Cortex of kidney (tissue), 1 donor: Measurements from ENCODE around the gene ASIC4.

ENCODE experiments used
- DNase-seq: peaks from one replicate; lab custom pipeline; 2025; lab: John Stamatoyannopoulos, UW

The ASIC4 gene

DNA sequence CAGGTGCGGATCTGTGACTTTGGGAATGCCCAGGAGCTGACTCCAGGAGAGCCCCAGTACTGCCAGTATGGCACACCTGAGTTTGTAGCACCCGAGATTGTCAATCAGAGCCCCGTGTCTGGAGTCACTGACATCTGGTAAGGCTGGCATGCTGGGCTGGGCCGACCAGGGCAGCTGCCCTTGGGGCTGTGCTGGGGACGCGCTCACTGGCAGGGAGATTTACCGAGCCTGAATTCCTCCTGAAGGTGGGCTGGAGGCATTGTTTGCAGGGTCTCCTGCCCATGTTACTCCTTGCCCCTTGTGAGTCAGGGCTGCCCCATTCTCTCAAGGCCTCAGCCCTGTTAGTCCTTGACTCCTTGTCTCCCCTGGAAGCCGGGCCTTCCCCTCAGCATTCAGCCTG, 34.3 kb upstream of the ASIC4 start:
- DNase-seq: no peak

DNA sequence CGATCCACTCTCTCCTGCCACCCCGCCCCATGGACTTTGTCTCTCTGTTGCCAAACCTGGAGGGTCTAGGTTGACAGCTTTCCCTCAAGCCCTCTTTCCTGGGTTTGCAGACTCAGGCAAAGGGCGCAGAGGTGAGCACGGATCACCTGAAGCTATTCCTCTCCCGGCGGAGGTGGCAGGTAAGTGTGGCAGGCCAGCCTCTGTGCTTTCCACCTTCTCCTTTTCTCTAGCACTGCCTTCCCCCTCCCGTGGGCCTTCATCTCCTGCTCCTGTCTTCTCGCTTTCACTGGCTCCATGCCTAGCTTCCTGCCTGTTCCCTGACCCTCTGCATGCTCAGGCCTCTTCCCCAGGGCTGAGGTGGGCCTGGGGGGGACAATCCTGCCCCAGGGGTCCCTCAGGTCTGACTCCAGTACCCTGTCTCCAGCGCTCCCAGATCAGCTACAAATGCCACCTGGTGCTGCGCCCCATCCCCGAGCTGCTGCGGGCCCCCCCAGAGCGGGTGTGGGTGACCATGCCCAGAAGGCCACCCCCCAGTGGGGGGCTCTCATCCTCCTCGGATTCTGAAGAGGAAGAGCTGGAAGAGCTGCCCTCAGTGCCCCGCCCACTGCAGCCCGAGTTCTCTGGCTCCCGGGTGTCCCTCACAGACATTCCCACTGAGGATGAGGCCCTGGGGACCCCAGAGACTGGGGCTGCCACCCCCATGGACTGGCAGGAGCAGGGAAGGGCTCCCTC, 31.4 kb upstream of the ASIC4 start:
- DNase-seq: no peak

DNA sequence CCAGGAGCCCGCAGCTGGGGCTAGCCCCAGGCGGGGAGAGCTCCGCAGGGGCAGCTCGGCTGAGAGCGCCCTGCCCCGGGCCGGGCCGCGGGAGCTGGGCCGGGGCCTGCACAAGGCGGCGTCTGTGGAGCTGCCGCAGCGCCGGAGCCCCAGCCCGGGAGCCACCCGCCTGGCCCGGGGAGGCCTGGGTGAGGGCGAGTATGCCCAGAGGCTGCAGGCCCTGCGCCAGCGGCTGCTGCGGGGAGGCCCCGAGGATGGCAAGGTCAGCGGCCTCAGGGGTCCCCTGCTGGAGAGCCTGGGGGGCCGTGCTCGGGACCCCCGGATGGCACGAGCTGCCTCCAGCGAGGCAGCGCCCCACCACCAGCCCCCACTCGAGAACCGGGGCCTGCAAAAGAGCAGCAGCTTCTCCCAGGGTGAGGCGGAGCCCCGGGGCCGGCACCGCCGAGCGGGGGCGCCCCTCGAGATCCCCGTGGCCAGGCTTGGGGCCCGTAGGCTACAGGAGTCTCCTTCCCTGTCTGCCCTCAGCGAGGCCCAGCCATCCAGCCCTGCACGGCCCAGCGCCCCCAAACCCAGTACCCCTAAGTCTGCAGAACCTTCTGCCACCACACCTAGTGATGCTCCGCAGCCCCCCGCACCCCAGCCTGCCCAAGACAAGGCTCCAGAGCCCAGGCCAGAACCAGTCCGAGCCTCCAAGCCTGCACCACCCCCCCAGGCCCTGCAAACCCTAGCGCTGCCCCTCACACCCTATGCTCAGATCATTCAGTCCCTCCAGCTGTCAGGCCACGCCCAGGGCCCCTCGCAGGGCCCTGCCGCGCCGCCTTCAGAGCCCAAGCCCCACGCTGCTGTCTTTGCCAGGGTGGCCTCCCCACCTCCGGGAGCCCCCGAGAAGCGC, 30.6 kb upstream of the ASIC4 start:
- DNase-seq: no peak

DNA sequence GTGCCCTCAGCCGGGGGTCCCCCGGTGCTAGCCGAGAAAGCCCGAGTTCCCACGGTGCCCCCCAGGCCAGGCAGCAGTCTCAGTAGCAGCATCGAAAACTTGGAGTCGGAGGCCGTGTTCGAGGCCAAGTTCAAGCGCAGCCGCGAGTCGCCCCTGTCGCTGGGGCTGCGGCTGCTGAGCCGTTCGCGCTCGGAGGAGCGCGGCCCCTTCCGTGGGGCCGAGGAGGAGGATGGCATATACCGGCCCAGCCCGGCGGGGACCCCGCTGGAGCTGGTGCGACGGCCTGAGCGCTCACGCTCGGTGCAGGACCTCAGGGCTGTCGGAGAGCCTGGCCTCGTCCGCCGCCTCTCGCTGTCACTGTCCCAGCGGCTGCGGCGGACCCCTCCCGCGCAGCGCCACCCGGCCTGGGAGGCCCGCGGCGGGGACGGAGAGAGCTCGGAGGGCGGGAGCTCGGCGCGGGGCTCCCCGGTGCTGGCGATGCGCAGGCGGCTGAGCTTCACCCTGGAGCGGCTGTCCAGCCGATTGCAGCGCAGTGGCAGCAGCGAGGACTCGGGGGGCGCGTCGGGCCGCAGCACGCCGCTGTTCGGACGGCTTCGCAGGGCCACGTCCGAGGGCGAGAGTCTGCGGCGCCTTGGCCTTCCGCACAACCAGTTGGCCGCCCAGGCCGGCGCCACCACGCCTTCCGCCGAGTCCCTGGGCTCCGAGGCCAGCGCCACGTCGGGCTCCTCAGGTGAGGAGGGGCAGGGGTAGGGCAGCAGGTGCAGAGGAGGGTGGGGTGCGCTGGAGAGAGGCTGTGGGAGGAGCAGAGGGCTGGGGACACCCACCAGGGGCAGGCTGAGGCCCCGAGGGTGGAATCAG, 29.7 kb upstream of the ASIC4 start:
- DNase-seq: no peak

DNA sequence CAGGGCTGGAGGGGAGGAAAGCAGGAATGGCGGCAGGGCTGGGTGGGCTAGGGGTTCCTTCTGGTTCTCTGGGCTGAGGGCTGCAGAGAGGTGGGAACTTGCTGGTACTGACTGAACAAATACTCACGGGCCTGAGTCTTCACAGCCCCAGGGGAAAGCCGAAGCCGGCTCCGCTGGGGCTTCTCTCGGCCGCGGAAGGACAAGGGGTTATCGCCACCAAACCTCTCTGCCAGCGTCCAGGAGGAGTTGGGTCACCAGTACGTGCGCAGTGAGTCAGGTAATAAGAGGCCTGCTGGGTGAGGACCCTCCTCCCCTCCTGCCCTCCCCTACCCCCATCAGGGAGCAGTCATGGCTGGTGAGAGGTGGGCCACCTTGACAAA, 29.1 kb upstream of the ASIC4 start:
- DNase-seq: no peak

DNA sequence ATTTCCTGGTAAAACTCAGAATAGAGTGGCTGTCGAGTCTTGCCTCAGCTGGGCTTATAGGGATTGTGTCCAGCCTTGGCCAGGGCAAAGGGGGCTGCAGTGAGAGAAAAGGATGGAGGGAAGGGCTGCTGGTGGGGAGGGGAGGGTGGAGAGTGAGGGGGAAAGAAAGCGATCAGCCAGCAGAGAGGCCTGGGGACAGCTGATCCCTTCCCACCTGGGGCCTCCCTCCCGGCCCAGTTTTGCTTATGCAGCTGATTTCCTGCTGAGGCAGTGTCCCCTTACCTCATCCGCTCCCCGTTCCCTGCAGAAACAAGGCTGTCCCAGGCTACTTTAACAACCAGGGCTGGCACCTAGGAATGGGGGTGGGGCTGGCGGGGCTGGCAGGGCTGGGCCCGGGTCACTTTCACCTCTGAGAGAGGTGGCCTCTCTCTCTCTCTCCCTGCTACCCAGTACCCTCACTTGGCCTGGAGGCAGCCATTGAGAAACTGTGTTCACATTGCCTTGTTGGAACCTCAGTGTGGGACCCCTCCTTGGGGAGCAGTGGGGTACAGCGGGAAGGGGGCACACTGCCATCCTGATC, 27.8 kb upstream of the ASIC4 start:
- no peak for DNase-seq

DNA sequence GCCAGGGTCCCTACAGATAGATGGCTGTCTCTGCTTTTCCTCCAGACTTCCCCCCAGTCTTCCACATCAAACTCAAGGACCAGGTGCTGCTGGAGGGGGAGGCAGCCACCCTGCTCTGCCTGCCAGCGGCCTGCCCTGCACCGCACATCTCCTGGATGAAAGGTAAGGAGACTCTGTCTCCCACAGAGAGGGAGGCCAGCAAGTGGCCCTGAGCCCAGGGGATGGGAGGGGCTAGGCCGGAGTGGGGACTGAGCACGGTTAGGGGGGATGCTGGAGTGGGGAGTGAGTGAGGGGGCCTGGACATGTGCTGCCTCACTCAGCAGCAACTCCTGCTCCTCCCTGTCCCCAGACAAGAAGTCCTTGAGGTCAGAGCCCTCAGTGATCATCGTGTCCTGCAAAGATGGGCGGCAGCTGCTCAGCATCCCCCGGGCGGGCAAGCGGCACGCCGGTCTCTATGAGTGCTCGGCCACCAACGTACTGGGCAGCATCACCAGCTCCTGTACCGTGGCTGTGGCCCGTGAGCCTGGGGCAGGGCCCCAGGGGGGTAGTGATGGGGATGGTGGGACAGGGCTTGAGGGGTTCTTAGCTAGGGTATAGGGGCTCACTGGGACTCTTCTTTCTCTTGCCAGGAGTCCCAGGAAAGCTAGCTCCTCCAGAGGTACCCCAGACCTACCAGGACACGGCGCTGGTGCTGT, 26.0 kb upstream of the ASIC4 start:
- no peak for DNase-seq

DNA sequence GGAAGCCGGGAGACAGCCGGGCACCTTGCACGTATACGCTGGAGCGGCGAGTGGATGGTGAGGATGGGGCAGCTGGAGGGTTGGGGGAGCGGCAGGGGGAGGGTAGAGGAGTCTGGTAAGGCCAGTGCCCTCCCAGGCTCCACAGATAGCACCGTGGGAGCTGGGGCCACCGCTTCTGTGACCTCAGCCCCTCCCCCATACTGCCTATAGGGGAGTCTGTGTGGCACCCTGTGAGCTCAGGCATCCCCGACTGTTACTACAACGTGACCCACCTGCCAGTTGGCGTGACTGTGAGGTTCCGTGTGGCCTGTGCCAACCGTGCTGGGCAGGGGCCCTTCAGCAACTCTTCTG, 25.5 kb upstream of the ASIC4 start:
- DNase-seq: no peak

DNA sequence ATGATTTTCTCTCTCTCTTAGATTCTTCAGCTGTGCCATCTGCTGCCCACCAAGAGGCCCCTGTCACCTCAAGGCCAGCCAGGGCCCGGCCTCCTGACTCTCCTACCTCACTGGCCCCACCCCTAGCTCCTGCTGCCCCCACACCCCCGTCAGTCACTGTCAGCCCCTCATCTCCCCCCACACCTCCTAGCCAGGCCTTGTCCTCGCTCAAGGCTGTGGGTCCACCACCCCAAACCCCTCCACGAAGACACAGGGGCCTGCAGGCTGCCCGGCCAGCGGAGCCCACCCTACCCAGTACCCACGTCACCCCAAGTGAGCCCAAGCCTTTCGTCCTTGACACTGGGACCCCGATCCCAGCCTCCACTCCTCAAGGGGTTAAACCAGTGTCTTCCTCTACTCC, 25.0 kb upstream of the ASIC4 start:
- no peak for DNase-seq

DNA sequence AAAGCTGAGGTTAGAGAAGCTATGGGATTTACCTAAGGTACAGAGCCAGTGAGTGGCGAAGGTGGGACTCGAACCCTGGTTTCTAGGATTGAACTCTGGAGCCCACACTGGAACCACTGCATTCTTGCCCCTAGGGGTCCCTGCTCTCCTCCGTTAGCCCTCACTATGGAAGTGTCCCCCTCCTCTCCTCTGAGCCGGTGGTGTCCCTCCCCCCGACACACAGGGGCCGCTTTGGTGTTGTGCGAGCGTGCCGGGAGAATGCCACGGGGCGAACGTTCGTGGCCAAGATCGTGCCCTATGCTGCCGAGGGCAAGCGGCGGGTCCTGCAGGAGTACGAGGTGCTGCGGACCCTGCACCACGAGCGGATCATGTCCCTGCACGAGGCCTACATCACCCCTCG, 24.1 kb upstream of the ASIC4 start:
- no peak for DNase-seq

DNA sequence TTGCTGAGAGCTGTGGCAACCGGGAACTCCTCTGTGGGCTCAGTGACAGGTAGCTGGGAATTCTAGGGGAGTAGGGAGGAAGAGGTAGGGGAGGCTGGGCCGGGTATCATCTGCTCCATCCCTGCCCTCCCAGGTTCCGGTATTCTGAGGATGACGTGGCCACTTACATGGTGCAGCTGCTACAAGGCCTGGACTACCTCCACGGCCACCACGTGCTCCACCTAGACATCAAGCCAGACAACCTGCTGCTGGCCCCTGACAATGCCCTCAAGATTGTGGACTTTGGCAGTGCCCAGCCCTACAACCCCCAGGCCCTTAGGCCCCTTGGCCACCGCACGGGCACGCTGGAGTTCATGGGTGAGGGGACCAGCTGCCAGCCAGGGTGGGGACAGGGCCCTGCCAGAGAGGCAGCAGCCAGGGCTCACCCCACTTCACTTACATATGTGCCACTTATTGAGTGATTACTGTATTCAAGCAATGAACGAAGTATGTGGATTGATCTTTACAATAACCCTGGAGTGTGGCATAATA, 23.6 kb upstream of the ASIC4 start:
- DNase-seq: no peak

DNA sequence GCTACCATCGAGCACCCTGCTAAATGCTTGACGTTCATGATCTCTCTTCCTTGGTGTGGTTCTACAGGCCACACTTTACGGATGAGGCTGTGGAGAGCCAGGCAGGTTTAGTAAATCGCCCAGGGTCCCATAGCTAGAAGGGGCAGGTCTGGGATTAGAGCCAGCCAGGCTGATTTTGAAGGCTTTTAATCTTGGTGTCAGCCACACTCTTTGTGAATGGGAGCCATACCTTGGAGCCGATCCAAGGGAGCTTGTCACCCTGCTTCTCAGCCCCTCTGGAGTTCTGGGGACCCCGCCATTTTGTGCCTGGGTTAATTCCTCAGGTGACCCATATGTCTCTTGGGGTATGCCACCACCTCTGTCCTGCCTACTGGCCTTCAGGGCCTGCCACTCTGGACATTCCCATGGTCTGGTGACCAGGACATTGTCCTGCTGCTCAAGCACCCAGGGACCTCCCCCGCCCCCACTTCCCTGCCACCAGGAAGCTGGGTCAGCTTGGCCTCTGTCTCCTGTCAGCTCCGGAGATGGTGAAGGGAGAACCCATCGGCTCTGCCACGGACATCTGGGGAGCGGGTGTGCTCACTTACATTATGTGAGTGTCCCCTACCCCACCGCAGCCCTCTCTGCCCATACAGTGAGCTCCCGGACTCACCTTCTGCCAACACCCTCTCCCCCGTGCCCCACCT, 22.9 kb upstream of the ASIC4 start:
- DNase-seq: no peak

DNA sequence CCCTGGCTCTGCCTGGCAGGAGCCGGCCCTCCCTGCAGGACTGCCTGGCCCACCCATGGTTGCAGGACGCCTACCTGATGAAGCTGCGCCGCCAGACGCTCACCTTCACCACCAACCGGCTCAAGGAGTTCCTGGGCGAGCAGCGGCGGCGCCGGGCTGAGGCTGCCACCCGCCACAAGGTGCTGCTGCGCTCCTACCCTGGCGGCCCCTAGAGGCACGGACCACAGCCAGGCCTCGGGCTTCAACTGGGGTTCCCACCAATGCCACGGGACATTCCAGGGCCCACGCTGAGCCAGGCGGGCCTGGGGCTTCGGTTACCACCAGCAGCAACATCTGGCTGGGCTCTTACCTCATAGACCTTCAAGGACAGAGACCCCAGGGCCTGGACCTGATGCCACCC, 21.7 kb upstream of the ASIC4 start:
- no peak for DNase-seq

DNA sequence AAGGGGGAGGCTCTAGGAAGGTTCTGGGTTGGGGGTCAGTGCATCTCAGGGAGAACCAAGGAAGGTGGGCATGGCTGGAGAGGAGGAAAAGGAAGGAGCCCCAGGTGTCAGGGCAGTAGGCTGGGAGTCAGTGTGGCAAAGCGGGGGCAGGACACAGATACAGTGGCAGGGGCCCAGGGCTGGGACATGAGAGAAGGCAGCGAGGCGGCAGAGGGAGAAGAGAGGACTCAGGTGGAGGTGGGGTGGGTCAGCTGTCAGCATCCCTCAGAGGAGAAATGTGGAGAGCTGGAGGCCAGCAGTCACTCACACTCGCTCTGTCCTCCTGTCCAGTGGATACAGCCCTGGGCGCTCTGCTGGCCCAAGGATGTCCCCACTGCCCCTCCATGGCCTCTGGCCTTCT, 21.2 kb upstream of the ASIC4 start:
- DNase-seq: no peak

DNA sequence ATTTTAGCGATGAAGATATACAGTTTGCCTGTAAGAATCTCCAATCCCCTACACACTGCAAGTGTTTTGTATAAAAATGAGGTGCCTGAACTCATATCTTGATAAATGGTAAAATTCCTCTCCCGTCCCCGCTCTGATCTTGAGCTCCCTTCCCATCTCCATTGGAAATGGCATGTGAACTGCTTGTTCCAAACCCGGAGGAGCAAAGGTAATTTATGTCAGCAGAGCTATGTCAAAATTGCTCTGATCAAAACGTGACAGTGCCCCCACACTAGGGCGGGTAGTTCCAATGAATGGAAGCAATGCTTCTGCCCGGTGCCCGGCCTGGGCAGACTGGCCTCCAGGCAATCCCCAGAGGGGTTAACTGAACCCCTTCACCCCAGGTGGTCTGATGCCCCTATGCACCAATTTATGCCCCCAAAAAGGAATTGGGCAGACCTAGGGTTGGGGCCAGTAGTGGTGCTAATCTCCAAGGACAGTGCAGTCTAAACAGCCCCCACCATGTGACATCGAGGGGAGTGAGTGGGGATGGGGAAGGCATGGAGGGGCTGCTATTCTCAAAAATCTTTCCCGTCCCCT, 19.2 kb upstream of the ASIC4 start:
- DNase-seq: no peak

DNA sequence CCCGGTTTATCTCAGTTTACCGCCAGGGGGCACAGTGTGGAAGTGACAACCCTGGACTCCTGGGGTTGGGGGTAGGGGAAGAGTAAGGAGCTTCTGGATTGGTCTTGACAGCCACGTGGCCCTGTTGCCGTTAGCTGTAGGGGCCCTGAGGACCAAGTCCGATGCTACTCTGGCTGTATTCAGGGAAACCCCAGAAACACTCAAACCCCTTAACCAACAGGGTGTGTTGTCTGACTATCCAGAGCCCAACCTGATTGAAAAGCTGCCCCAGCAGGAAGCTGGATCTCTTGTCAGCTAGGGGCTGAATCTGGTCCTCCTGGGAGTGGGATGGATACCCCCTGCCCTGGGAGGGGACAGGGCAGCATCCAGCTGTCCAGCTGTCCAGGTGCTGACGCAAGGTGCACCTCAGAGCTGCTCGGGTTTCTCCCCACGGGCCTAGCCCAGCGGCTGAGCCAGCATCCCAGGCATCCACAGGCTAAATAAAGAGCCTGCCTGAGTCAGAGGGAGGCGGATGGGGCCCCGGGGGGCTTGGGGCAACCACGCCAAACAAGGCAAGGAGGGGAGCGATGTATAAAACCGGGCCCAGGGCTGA, 18.7 kb upstream of the ASIC4 start:
- no peak for DNase-seq

DNA sequence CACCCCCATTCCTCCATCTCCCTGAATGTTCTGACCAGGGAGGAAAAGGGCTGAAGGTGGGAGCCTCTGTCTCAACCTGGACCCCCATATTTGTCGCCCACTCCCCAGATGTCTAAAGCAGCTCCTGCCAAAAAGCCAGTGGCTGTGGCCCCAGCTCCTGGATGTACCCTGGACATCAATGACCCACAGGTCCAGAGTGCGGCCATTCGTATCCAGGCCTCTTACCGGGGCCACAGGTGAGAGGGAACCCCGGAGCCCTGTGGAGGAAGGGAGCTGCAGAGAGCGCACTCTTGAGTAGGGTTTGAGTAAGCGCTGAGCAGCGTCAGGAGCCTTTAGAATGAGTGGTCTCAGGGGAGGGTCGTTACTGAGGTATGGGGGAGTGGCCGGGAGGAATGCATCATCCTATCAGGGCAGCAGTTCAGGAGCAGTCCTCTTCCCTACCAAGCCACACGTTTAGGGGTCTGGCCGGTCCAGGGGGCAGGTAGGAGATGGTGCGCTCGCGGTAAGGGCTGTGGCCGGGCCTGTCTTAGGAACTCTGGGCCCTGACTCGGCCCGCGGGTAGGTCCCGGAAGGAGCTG, 17.9 kb upstream of the ASIC4 start:
- no peak for DNase-seq

DNA sequence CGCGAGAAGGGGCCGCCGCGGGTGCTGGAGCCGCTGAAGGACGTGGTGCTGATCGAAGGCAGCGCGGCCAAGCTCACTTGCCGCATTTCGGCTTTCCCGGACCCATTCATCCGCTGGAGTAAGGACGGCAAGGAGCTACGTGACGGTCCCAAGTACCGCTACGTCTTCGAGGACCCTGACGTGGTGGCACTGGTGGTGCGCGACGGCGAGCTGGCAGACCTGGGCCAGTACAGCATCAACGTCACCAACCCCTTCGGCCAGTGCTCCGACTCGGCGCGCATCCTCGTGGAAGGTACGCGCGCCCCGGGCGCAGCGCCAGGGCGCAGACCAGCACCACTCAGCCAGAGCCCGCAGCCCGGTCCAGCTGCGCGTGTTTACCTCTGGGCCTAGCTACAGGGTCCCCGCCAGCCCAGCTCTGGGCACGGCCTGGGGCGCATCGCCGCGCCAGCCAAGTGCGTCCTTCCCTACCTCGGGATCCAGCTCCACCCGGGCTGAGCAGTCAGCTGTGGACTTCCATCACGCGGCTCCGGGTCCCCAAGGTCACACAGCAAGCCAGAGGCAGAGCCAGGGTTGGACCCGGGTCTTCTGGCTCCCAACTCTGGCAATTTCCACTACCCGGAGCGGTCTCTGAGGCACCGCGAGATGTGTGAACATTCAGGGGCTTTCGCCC, 17.3 kb upstream of the ASIC4 start:
- DNase-seq: no peak
